ENCODE results near the gene CDYL.
"Not testable (repeated sequence)": the region's sequence is repeated elsewhere in the genome, so short reads cannot be mapped to it uniquely, and the experiment has no call there.

The CDYL gene

GRCh38 chr6:4849226-4850022 is 73.2 kb downstream of the CDYL start:
- no peaks in the 10 kb centered on the region for H3K36me3 ChIP-seq (ENCODE audit: control insufficient read depth, insufficient read depth, low read length)
- no peaks in the 10 kb centered on the region for H3K27me3 ChIP-seq (ENCODE audit: control insufficient read depth, insufficient read depth, low read length)
- no peak overlapping the region for H2AFZ ChIP-seq
- no peak overlapping the region for H3K4me3 ChIP-seq (ENCODE audit: low read depth, low read length)
- peaks cover 42% of the 10 kb centered on the region for H3K79me2 ChIP-seq
- H3K4me2 ChIP-seq (ENCODE audit: low read length) = no peak overlapping the region
- peaks cover 3% of the 10 kb centered on the region for H3K9me3 ChIP-seq (ENCODE audit: control insufficient read depth, low read length)
- H3K4me1 ChIP-seq = peaks cover 4% of the 10 kb centered on the region
- H3K9ac ChIP-seq = no peak overlapping the region
- no peak for TF ChIP-seq CTCF (IDR thresholded peaks at IDR 0.05)
- H3K27ac ChIP-seq = no peak overlapping the region

- H3K27ac ChIP-seq = no peak overlapping the region
- no peak overlapping the region for H2AFZ ChIP-seq
- H3K27me3 ChIP-seq (ENCODE audit: control insufficient read depth, insufficient read depth, low read length) = no peaks in the 10 kb centered on the region
- TF ChIP-seq CTCF (IDR thresholded peaks at IDR 0.05) = no peak
- peaks cover 4% of the 10 kb centered on the region for H3K4me1 ChIP-seq
- H3K36me3 ChIP-seq (ENCODE audit: control insufficient read depth, insufficient read depth, low read length) = no peaks in the 10 kb centered on the region
- no peak overlapping the region for H3K9ac ChIP-seq
- no peaks in the 10 kb centered on the region for H3K9me3 ChIP-seq (ENCODE audit: control insufficient read depth, low read length)
- H3K4me2 ChIP-seq (ENCODE audit: low read length) = no peak overlapping the region
- no peak overlapping the region for H3K4me3 ChIP-seq (ENCODE audit: low read depth, low read length)
- H3K79me2 ChIP-seq = peaks cover 44% of the 10 kb centered on the region
Observed at GRCh38 chr6:4851035-4851434, 74.8 kb downstream of the CDYL start.

GRCh38 chr6:4852186-4852585 is 76.0 kb downstream of the CDYL start:
- not testable (repeated sequence) for H3K27ac ChIP-seq; H3K9me3 ChIP-seq (ENCODE audit: control insufficient read depth, low read length)
- H3K79me2 ChIP-seq = peaks cover 39% of the 10 kb centered on the region

GRCh38 chr6:4852938-4853337 is 76.7 kb downstream of the CDYL start:
- Histone ChIP-seq H3K4me3 (ENCODE audit: low read depth, low read length) (no peak overlapping the region), H3K4me2 (ENCODE audit: low read length) (no peak overlapping the region), H3K9ac (no peak overlapping the region), H3K9me3 (ENCODE audit: control insufficient read depth, low read length) (no peaks in the 10 kb centered on the region), H3K79me2 (peaks cover 33% of the 10 kb centered on the region), H2AFZ (no peak overlapping the region), H3K27me3 (ENCODE audit: control insufficient read depth, insufficient read depth, low read length) (no peaks in the 10 kb centered on the region), H3K4me1 (peaks cover 4% of the 10 kb centered on the region), H3K27ac (no peak overlapping the region), H3K36me3 (ENCODE audit: control insufficient read depth, insufficient read depth, low read length) (no peaks in the 10 kb centered on the region)
- no peak for TF ChIP-seq CTCF (IDR thresholded peaks at IDR 0.05)

More at GRCh38 chr6:4852186-4852585, 76.0 kb downstream of the CDYL start:
- H3K9ac ChIP-seq; H3K4me2 ChIP-seq (ENCODE audit: low read length); H3K4me3 ChIP-seq (ENCODE audit: low read depth, low read length); H3K4me1 ChIP-seq; H3K27me3 ChIP-seq (ENCODE audit: control insufficient read depth, insufficient read depth, low read length); H2AFZ ChIP-seq; H3K36me3 ChIP-seq (ENCODE audit: control insufficient read depth, insufficient read depth, low read length): not testable (repeated sequence)

GRCh38 chr6:4853349-4853748 is 77.1 kb downstream of the CDYL start:
- H3K9ac ChIP-seq = no peak overlapping the region
- peaks cover 30% of the 10 kb centered on the region for H3K79me2 ChIP-seq
- H2AFZ ChIP-seq = no peak overlapping the region
- H3K4me3 ChIP-seq (ENCODE audit: low read depth, low read length) = no peak overlapping the region
- no peak overlapping the region for H3K4me2 ChIP-seq (ENCODE audit: low read length)
- no peak overlapping the region for H3K27ac ChIP-seq
- no peaks in the 10 kb centered on the region for H3K36me3 ChIP-seq (ENCODE audit: control insufficient read depth, insufficient read depth, low read length)
- no peaks in the 10 kb centered on the region for H3K9me3 ChIP-seq (ENCODE audit: control insufficient read depth, low read length)
- no peak for TF ChIP-seq CTCF (IDR thresholded peaks at IDR 0.05)
- H3K4me1 ChIP-seq = peaks cover 4% of the 10 kb centered on the region
- no peaks in the 10 kb centered on the region for H3K27me3 ChIP-seq (ENCODE audit: control insufficient read depth, insufficient read depth, low read length)
